ENCODE results near the gene MIR17HG.
A peak's percentile ranks its signal among the peaks of the same experiment; 100 is the strongest.

Gene MIR17HG

DNA sequence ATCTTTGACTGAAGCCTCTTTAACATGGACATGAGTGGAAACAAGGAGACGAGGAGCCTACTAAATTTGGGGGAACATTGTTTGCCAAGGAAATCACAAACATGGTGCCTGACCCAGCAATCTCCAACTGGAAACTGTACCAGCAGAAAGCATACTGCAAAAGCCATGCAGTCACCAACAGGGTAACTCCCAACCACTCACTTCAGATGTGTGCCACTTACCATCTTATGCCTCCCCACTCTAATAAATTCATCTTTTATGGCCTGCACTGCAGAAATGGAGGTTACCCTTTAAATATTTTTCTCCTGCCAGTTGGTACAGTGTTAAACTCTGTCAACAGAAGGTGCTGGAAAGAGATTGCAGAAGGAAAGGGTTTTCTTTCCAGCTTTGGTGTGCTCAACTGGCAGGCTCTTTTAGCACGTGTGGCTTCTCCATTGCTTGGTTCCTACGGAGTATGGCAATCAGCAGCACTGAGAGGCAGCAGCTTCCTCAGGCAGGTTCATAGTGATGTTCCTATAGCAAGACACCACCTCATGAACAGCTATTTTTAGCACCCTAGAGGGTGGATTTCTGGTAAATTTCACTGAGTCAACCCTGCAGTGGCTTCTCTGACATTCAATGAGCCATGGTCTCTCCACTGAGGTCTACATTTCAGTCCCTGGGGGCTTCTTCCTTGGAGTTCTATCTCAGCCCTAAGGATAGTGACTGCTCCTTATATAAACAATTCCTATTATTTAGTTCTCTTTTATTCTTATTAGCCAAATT is 21.4 kb downstream of the MIR17HG start:
- DNase-seq (ENCODE audit: low spot score): no peak

DNA sequence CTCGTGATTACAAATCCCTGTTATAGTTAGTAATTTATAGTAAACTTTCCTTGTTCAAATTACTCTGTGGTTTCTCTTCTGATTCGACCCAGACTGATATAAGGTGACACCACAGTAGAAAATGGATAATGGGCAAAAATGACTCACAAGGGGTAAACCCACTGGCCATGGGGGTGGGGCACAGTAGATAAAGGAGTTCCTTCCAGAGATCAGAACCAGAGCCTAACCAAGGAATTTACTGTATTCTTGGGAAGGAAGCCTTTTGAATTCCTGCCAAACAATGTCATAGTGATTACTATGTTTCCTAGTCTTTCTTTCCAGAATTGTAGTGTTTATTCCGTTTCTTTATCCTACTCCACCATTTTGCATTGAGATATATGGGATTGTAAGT is 21.9 kb downstream of the MIR17HG start:
- no peak for DNase-seq (ENCODE audit: low spot score)

DNA sequence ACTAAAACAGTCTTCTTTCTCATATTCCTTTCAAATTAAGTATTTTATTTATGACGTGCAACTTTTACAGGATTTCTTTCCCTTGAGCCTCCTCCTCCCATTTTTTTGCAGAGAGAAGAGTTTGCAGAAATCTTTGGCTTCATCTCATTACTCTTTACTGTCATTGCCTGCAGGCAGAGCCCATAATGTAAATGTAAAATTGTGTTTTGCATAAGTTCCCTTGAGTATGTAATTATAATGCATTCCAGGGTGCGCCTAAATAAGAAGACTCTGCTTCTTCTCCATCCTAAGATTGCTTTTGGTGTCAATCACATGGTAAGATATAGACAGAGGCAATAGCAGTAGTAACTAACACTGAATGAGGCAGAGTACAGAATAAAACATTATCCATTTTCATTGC is 23.0 kb downstream of the MIR17HG start:
- DNase-seq (ENCODE audit: low spot score): no peak

DNA sequence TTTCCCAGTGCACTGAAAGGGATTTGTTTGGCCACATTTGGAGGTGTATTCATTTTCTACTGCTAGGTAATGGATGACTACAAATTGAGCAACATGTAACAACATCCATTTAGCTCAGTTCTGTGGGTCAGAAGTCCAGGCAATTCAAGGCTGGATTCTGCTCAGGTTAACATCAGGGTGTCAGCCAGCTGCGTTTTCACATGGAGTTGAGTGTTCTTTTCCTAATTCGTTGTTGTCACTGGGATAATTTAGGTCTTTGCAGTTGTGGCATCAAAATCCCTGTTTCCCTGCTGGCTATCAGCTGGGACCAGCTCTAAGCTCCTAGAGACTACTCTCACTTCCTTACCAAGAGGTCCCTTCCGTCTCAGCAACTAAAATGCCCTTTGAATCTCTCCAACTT is 25.4 kb downstream of the MIR17HG start:
- no peak for DNase-seq (ENCODE audit: low spot score)

DNA sequence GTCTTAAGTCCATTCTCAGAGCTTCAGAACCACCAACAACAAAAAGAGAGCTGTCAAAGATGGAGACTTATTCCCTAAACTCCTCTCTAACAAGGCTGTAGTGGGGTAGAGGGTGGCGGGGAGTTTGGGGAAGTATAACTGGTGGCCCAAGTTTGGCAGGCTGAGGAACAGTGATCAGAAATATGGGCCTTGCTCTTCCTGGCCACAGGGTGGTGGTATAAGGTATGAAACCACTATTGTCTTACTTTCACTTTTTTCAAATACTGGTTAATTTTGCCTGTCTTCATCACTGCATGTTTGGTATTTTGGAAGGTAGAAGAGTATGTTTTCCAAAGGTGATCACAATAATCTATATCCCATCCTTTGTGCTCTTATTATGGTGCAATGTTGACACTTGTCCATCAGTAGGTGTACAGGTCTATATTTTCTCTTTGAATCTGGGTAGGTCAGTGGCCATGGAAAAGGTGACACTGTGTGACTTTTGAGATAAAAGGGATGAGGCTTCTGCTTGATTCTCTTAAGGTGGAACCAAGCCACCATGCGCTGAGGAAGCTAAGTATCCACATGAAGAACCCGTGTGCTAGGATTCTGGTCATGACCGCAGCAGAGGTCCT is 27.7 kb downstream of the MIR17HG start:
- no peak for DNase-seq (ENCODE audit: low spot score)

DNA sequence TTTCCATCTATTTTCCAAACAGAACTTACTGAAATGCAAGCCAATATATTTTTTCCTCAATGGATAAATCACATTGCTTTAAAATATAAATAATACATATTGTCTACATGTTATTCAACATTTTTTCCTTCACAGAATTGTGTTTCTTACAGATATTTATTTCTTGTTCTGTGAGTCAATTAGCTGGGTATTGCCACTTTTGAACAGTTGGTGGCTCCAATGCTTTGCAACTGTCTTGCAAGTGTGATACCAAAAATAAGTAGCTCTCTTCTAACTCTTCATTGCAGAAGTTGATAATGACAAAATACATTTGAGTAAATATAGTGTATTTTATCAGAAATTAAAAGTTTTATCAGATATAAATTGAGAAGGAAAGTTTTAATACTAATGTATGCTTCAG is 33.9 kb downstream of the MIR17HG start:
- no peak for DNase-seq (ENCODE audit: low spot score)

DNA sequence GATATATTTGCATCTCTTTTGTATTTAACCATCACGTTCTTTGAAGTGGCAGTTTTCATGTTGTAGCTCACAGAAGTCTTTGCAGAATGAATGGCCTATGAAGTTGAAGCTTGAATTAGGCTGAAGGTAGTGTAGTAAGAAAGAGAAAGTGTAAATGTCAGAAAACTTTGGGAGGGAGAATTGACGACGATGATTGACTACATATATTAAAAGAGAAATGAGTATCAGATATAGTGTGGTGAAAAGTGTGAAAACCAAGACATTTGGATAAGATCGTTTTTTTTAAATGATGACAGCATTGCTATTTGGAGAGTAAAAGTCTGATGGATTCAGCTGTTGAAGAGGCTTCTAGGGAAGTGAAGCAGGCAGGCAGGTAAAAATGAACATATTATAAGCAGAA is 36.3 kb downstream of the MIR17HG start:
- no peak for DNase-seq (ENCODE audit: low spot score)

DNA sequence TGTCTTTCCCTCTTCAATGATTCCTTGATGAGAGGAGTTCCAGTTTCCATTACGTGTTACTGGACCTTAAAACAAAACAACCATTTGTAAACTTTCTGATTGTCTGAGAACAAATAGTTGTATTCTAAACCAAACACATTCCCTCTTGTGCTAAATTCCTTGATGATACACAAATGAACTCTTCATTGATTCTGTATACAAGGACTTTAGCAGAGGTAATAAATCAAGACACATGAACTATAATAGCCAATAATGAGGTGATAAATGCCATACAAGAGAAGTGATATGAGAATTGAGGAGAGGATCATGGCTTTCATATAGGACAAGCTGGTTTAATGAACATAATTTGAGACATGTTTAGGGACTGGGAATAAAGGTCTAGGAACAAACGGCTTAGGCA is 37.4 kb downstream of the MIR17HG start:
- no peak for DNase-seq (ENCODE audit: low spot score)

DNA sequence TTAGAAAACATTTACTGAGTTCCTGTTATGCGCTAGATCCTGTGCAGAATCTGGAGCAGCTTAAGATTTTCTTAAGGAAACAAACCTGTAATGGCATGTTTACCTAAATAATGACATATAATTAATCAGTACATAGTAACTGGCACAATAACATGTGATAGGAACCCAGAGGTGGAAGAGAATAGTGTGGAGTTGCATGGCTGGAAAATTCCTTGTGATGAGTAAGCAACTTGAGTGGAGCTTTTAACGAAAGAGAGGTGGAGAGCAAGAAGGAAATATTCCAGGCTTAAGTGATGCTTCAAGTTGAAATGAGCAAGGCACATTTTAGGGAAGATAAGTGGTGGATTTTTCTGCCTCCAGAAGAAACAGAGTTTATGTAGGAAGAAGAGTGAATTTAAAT is 41.7 kb downstream of the MIR17HG start:
- no peak for DNase-seq (ENCODE audit: low spot score)

DNA sequence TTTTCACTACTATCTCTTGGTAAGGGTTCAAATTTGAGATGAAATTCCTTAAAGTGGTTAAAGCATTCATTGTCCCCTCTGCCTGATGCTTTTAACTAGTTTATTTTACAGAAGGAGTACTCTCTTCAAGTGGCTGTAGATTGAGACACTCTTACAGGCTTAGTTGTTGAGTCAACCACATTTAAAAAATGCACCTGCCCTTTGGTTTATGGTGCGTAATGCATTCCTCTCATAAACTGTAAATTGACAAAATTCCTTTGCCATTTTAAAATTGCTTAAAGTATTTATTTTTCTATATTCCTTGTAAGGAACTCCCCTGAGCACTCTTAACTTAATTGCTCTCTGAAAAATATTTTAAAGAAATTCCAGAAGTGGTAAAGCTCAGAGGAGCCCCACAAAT is 50.1 kb downstream of the MIR17HG start:
- no peak for DNase-seq (ENCODE audit: low spot score)

DNA sequence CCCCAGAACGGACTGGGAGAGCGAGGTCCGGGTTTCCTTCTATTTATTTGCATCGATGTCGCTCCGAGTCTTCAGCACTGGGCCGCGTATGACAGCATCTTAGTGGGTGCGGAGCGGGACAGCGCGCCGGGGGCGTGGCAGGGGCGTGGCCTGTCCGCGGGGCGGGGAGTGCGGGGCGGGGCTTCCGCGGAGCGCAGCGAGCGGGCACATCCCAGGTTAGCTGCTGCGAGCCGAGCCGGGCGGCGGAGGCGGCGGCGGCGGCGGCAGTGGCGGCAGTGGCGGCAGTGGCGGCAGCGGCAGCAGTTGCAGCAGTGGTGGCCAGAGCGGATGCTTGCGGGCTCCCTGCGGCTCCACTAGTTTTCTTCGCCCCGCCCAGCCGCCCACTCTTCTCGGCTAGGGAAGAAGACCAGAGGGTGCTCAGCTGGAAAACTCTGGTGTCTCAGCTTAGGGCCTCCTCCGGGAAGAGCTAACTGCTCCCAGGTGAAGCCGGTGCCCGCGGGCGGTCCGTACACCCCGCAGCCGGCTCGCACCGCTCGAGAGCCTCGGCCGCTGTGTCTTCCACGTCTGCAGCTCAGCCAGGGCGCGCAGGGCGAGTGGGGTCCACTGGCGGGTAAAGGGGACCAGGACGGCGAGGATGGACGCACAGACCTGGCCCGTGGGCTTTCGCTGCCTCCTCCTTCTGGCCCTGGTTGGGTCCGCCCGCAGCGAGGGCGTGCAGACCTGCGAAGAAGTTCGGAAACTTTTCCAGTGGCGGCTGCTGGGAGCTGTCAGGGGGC is 51.1 kb downstream of the MIR17HG start, which contains the start of gene GPC5:
GPC5 (plus strand) TSS at position 209 of the 776 bp plus-strand sequence.
- DNase-seq (ENCODE audit: low spot score): peak; percentile 65

DNA sequence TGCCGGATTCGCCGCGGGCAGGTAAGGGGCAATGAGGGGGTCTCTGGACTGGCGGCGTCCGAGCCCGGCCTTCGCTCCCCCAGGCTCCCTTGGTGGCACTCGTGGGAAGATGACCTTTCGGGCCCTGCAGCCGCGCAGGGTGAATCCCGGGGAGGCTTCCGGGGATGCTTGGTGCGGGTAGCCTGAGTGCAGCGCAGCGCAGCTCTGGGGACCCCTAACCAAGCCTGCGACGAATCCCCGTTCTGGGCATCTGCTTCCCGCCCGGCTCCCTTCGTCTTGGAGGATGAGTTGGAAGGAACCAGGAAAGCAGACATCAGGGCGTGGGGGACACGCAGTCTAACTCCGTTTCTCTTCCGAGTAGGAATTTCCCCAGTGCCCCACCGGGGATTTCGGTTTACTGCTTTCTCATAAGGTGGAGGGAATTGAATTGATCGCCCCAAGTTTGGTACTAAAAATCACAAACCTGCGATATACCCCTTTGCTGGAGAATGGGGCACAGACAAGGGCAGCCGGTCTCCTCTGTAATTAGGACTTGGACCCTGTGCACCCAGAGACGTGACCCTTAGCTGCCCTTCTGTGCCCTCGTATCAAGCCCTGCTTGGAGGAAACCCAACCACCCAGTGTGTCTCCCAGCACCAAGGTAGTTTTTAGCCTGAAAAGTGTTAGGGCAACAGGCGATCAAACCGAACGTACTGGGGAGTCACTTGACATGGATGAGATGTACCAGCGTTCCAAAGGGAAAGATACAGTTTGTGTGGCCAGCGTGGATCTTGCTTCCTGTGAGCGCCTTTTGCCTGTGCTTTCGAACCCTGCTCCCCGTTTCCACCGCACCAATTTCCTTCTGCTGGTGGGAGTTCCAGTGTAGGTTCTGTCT is 51.9 kb downstream of the MIR17HG start:
- no peak for DNase-seq (ENCODE audit: low spot score)

DNA sequence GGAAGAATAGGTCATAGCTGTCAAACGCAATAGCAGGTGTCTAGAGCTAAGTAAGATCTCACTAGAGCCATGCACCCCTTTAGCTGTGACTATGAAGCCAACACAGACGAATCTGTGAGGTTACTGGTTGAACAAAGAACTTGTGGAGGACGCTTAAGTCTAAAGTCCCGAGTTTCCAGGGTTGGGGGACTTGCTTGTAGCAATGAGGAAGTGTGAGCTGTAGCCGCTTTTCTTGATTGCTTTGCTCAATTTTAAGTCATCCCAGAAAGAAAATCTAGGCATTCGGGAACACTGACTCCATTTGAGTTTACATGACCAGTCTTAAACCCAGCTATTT is 52.5 kb downstream of the MIR17HG start:
- DNase-seq (ENCODE audit: low spot score): no peak

DNA sequence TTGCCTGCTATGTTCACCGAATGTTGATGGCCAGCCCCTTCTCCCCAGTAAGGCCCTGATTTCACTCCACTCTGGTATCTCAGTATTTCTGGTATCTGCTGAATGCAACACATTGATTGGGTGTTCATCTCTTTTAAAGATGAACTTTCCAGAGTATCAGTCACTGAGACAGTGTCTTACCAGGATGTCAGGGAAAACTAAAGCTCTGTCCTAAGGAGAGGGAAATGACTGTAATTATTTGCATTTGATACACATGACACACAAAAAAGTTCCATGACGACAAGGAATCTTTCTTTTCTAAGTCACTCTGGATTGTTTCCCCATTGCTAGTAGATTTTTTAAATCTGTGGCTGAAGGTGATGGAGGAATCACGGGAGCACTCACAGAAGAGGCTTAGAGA is 53.2 kb downstream of the MIR17HG start:
- DNase-seq (ENCODE audit: low spot score): no peak

DNA sequence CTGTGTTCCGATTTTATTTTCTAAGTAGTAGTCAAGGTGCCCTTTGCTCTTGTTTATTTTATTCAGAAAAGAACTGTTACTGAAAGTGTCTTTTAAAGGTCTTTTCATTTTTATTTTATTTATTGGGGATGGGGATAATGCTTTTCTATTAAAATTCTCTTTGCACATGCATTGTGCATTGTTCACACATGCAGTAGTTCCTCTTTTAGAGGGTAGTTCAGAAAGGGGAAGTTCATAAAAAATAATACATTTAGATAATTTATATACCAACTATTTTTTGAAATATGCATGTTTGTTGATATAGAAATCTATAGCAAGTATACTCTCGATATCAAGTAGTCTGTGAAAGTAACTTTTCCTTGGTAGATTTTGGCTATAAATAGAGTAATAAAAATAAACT is 54.4 kb downstream of the MIR17HG start:
- no peak for DNase-seq (ENCODE audit: low spot score)

Measured in hepatic stellate cell (primary cell).